GM12878 (cell line): Measurements from ENCODE around the gene NUP50. TPM values are rescaled to one million over a fixed set of nuclear protein-coding genes. Genes with fewer than 3 reads are reported as not detected.

Experiments
- ATAC-seq: fragments of 200-7000 bp; cut with Tn5 transposase; 3 replicates; pipeline ENCODE4 v1.9.1; 2020; ENCODE audit warnings: mild to moderate bottlenecking, moderate library complexity
- BruUV-seq: library from RNA; stranded (reverse); fragments of 400-500 nt; replicated peaks from 2 replicates; lab custom pipeline; 2021; lab: Mats Ljungman, UMichigan
- CTCF ChIA-PET: fragments of 300-600 bp; sonication (Branson Sonifier 250); formaldehyde crosslinking; extraction: SDS; loops from one replicate; lab custom pipeline; 2021; ENCODE audit warnings: inconsistent platforms; lab: Yijun Ruan, JAX
- POLR2A ChIA-PET: fragments of 350-600 bp; formaldehyde crosslinking; extraction: SDS; loops from one replicate; lab custom pipeline; 2021; ENCODE audit warnings: inconsistent platforms; lab: Charles Lee
- RAD21 ChIA-PET: fragments of 300-600 bp; sonication (Branson Sonifier 250); formaldehyde crosslinking; loops from one replicate; lab custom pipeline; 2023; ENCODE audit warnings: antibody characterized with exemption; ENCODE audit not compliant: unreplicated experiment; lab: Charles Lee
- SMC1A ChIA-PET: fragments of 300-600 bp; sonication (Branson Sonifier 250); formaldehyde crosslinking; loops from one replicate; lab custom pipeline; 2023; ENCODE audit not compliant: unreplicated experiment, uncharacterized antibody; lab: Charles Lee
- DNase-seq: peaks from one replicate; pipeline ENCODE4 v3.0.0-alpha.2; 2011; ENCODE audit warnings: low read depth, low spot score
- FAIRE-seq: peaks from 3 replicates; lab custom pipeline; 2011; peaks lifted over from hg19 to GRCh38; lab: Jason Lieb, UNC
- H2AFZ ChIP-seq: 2 replicates; pipeline ENCODE4 v1.6.0; 2011; ENCODE audit warnings: low read depth, low read length, control low read depth; ENCODE audit not compliant: control insufficient read depth
- H3K27ac ChIP-seq: 2 replicates; pipeline ENCODE4 v1.5.1; 2011; ENCODE audit warnings: control low read depth; ENCODE audit not compliant: control insufficient read depth, insufficient read depth
- H3K27me3 ChIP-seq, 2 experiments: replicated peaks in 1 of 2; 2 replicates each; pipeline versions ENCODE4 v1.6.0 to v1.6.1; 2011; ENCODE audit warnings: low read length in 1 of 2; ENCODE audit not compliant: control insufficient read depth in 2 of 2, insufficient read depth in 2 of 2
- H3K36me3 ChIP-seq, 2 experiments: 2 replicates each; pipeline ENCODE4 v1.5.1; 2011; ENCODE audit warnings: low read length in 1 of 2; ENCODE audit not compliant: control insufficient read depth in 2 of 2, insufficient read depth in 2 of 2
- H3K4me1 ChIP-seq: 2 replicates; pipeline ENCODE4 v1.6.1; 2011; ENCODE audit warnings: mild to moderate bottlenecking, low read length, moderate library complexity, mixed read lengths; ENCODE audit not compliant: control insufficient read depth, insufficient read depth
- H3K4me2 ChIP-seq: 2 replicates; pipeline ENCODE4 v1.6.0; 2011; ENCODE audit warnings: control low read depth; ENCODE audit not compliant: control insufficient read depth, insufficient read depth
- H3K4me3 ChIP-seq: fragments of 200-600 bp; sonication (generic); 2 replicates; pipeline ENCODE4 v1.5.1; 2016
- H3K79me2 ChIP-seq: 2 replicates; pipeline ENCODE4 v1.6.0; 2011; ENCODE audit warnings: low read length; ENCODE audit not compliant: control insufficient read depth, insufficient read depth
- H3K9ac ChIP-seq: 2 replicates; pipeline ENCODE4 v1.8.0; 2011; ENCODE audit warnings: low read length, control low read depth, mixed read lengths; ENCODE audit not compliant: control insufficient read depth, insufficient read depth
- H3K9me3 ChIP-seq: replicated peaks from 3 replicates; pipeline ENCODE4 v1.5.1; 2011; ENCODE audit warnings: mild to moderate bottlenecking, low read length; ENCODE audit not compliant: control insufficient read depth, insufficient read depth
- H4K20me1 ChIP-seq: 2 replicates; pipeline ENCODE4 v1.6.0; 2011; ENCODE audit not compliant: control insufficient read depth, insufficient read depth
- CHD4 ChIP-seq: fragments of 200-600 bp; sonication (generic); IDR thresholded peaks from 2 replicates; pipeline ENCODE4 v1.6.1; 2016; ENCODE audit warnings: mild to moderate bottlenecking
- EED ChIP-seq: sonication (generic); IDR thresholded peaks from 2 replicates; pipeline ENCODE4 v1.6.1; 2016; ENCODE audit warnings: antibody characterized with exemption, low read depth
- JUND ChIP-seq: IDR thresholded peaks from 2 replicates; pipeline ENCODE4 v1.6.1; 2012; ENCODE audit warnings: low read depth, mild to moderate bottlenecking, low read length, improper control_type of control experiment, moderate library complexity
- MXI1 ChIP-seq: fragments of 150-350 bp; IDR thresholded peaks from 2 replicates; pipeline ENCODE4 v1.6.1; 2011; ENCODE audit warnings: low read depth, mild to moderate bottlenecking, inconsistent platforms, low read length, improper control_type of control experiment
- NBN ChIP-seq: fragments of 450-650 bp; IDR thresholded peaks from 2 replicates; pipeline ENCODE4 v1.6.1; 2016
- NR2C1 ChIP-seq: fragments of 450-650 bp; IDR thresholded peaks from 2 replicates; pipeline ENCODE4 v1.6.1; 2017; ENCODE audit warnings: antibody characterized with exemption, mild to moderate bottlenecking, moderate library complexity
- NR2C2 ChIP-seq: IDR thresholded peaks from 2 replicates; pipeline ENCODE4 v1.6.1; 2011; ENCODE audit warnings: borderline replicate concordance, low read depth; ENCODE audit not compliant: control insufficient read depth, insufficient read length
- NR2F1 ChIP-seq: fragments of 450-650 bp; conservative IDR thresholded peaks from 2 replicates; pipeline ENCODE4 v1.6.1; 2017; ENCODE audit warnings: mild to moderate bottlenecking
- PAX5 ChIP-seq: IDR thresholded peaks from 2 replicates; pipeline ENCODE4 v1.6.1; 2011; ENCODE audit warnings: low read depth, low read length, borderline replicate concordance
- RAD51 ChIP-seq: fragments of 450-650 bp; IDR thresholded peaks from 2 replicates; pipeline ENCODE4 v1.6.1; 2016; ENCODE audit warnings: moderate library complexity, mild to moderate bottlenecking, inconsistent platforms
- SIN3A ChIP-seq: IDR thresholded peaks from 2 replicates; pipeline ENCODE4 v1.6.1; 2012; ENCODE audit warnings: low read depth, low read length, improper control_type of control experiment
- ZNF592 ChIP-seq: fragments of 450-650 bp; IDR thresholded peaks from 2 replicates; pipeline ENCODE4 v1.6.1; 2017; ENCODE audit warnings: mild to moderate bottlenecking, moderate library complexity
- ZZZ3 ChIP-seq: IDR thresholded peaks from 2 replicates; pipeline ENCODE4 v1.6.1; 2011; ENCODE audit warnings: low read depth; ENCODE audit not compliant: control insufficient read depth, insufficient read length
- WGBS: methylation state at CpG from one replicate; pipeline ENCODE4 v1.1.6; 2016; ENCODE audit warnings: low lambda C conversion rate; ENCODE audit not compliant: insufficient replicate concordance, insufficient coverage; ENCODE audit errors: missing lambda C conversion rate; 5-methylcytosine and 5-hydroxymethylcytosine counted together
- in situ Hi-C: fragments of 300-500 bp; cut with MboI; formaldehyde crosslinking; loops from 9 replicates; pipeline ENCODE4 v1.14.3; 2018; ENCODE audit warnings: mixed read lengths
- intact Hi-C: fragments of 100-400 bp; cut with micrococcal nuclease; formaldehyde crosslinking; loops from one replicate; pipeline ENCODE4 v1.14.2; 2022; ENCODE audit not compliant: unreplicated experiment
- polyA plus RNA-seq, 11 experiments: library from polyadenylated mRNA; depleted of rRNA in 4 of 11; unstranded in 6 of 11; stranded (reverse) in 5 of 11; fragments of >200 nt; fragmentation: Nextera tagmentation in 4 of 11; fragmentation: Illumina TruSeq in 1 of 11; extraction: Ambion mirVana in 4 of 11; extraction: Trizol in 1 of 11; gene quantifications; 1 replicate in 1 of 11; 2 replicates in 10 of 11; pipeline versions ENCODE4 v1.2.1 to v1.2.3, GENCODE V29; 2011 to 2016; ENCODE audit warnings: inconsistent platforms in 2 of 11, missing spikeins in 2 of 11, low read depth in 1 of 11
- total RNA-seq, 4 experiments: library from RNA; depleted of rRNA in 3 of 4; stranded (reverse); fragments of >200 nt in 3 of 4; fragmentation: Illumina TruSeq in 1 of 4; extraction: Trizol in 1 of 4; gene quantifications; 2 replicates each; pipeline versions ENCODE4 v1.2.1 to v1.2.3, GENCODE V29; 2013 to 2021
- TF ChIP-seq, protein P1 (sequence below): IDR thresholded peaks from 2 replicates; pipeline ENCODE4 v1.6.1; 2012; ENCODE audit warnings: improper control_type of control experiment, low read depth, low read length; ENCODE audit not compliant: insufficient replicate concordance
- TF ChIP-seq, protein P2 (sequence below): fragments of 450-650 bp; IDR thresholded peaks from 2 replicates; pipeline ENCODE4 v1.6.1; 2016; ENCODE audit warnings: mild to moderate bottlenecking

The NUP50 gene
- total and polyA plus RNA-seq, 10 of the 15 experiments (the other 5 are each of a cell fraction or from before 2014, with no cell fraction given): 36.8 to 125 (median 78.8) TPM

GRCh38 chr22:45163099-45163450 lies 650 bp upstream of the NUP50 start:
- intact Hi-C loops (no loop called here), in situ Hi-C loops (no loop called here)
- H2AFZ ChIP-seq: peak overlapping the region; percentile 53
- peaks cover 0 to 6% of the 10 kb centered on the region in 2 experiments; a peak in 3 of 4 replicates for H3K36me3 ChIP-seq
- peaks cover 9% of the 10 kb centered on the region for H3K4me1 ChIP-seq
- BruUV-seq: no TSS peak
- H3K4me2 ChIP-seq: peak overlapping the region; percentile 89
- CTCF ChIA-PET: interaction anchor here (0.6 to 2.2 kb wide), 6 partner anchors 9 to 170 kb away, joined by 3 to 6 read pairs (median 4); no protein-coding TSS in a partner anchor
- no peaks in the 10 kb centered on the region for H3K9me3 ChIP-seq
- WGBS: under 1% methylated on average over 11 of the region's 13 CpGs
- H3K27me3 ChIP-seq: no peaks in the 10 kb centered on the region
- H3K79me2 ChIP-seq: peaks cover 71% of the 10 kb centered on the region
- FAIRE-seq (no peak), DNase-seq (no peak), ATAC-seq (peak; percentile 33)
- RAD21 ChIA-PET: interaction anchor here (0.6 to 1.5 kb wide), 4 partner anchors 14 to 100 kb away, joined by 3 to 6 read pairs (median 4); no protein-coding TSS in a partner anchor
- SMC1A ChIA-PET: interaction anchor here (0.9 to 1.2 kb wide), 3 partner anchors 12 to 100 kb away, joined by 3 to 5 read pairs (median 4); no protein-coding TSS in a partner anchor
- H3K27ac ChIP-seq: peak overlapping the region; percentile 71
- peak overlapping the region; percentile 92 for H3K9ac ChIP-seq
- H3K4me3 ChIP-seq: peak overlapping the region; percentile 98
- H4K20me1 ChIP-seq: no peaks in the 10 kb centered on the region
- POLR2A ChIA-PET: interaction anchor here (0.6 to 1.4 kb wide), 5 partner anchors 8 to 83 kb away, joined by 3 to 4 read pairs (median 3); no protein-coding TSS in a partner anchor
- TF ChIP-seq NR2C2 (no peak), SIN3A (no peak; the same call in 1 of the 2 replicates), NR2F1 (no peak), NBN (no peak), MXI1 (no peak), JUND (no peak), RAD51 (no peak), EED (no peak), ZZZ3 (no peak), CHD4 (no peak), ZNF592 (no peak), PAX5 (no peak), NR2C1 (no peak)
- TF ChIP-seq, protein P1, sequence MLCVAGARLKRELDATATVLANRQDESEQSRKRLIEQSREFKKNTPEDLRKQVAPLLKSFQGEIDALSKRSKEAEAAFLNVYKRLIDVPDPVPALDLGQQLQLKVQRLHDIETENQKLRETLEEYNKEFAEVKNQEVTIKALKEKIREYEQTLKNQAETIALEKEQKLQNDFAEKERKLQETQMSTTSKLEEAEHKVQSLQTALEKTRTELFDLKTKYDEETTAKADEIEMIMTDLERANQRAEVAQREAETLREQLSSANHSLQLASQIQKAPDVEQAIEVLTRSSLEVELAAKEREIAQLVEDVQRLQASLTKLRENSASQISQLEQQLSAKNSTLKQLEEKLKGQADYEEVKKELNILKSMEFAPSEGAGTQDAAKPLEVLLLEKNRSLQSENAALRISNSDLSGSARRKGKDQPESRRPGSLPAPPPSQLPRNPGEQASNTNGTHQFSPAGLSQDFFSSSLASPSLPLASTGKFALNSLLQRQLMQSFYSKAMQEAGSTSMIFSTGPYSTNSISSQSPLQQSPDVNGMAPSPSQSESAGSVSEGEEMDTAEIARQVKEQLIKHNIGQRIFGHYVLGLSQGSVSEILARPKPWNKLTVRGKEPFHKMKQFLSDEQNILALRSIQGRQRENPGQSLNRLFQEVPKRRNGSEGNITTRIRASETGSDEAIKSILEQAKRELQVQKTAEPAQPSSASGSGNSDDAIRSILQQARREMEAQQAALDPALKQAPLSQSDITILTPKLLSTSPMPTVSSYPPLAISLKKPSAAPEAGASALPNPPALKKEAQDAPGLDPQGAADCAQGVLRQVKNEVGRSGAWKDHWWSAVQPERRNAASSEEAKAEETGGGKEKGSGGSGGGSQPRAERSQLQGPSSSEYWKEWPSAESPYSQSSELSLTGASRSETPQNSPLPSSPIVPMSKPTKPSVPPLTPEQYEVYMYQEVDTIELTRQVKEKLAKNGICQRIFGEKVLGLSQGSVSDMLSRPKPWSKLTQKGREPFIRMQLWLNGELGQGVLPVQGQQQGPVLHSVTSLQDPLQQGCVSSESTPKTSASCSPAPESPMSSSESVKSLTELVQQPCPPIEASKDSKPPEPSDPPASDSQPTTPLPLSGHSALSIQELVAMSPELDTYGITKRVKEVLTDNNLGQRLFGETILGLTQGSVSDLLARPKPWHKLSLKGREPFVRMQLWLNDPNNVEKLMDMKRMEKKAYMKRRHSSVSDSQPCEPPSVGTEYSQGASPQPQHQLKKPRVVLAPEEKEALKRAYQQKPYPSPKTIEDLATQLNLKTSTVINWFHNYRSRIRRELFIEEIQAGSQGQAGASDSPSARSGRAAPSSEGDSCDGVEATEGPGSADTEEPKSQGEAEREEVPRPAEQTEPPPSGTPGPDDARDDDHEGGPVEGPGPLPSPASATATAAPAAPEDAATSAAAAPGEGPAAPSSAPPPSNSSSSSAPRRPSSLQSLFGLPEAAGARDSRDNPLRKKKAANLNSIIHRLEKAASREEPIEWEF: no peak
- TF ChIP-seq, protein P2, sequence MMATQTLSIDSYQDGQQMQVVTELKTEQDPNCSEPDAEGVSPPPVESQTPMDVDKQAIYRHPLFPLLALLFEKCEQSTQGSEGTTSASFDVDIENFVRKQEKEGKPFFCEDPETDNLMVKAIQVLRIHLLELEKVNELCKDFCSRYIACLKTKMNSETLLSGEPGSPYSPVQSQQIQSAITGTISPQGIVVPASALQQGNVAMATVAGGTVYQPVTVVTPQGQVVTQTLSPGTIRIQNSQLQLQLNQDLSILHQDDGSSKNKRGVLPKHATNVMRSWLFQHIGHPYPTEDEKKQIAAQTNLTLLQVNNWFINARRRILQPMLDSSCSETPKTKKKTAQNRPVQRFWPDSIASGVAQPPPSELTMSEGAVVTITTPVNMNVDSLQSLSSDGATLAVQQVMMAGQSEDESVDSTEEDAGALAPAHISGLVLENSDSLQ: no peak
